GM10248 (cell line): ENCODE data around the gene ZNF684.
"Not testable (repeated sequence)": the region's sequence is repeated elsewhere in the genome, so short reads cannot be mapped to it uniquely, and the experiment has no call there.

Experiments used
- CTCF ChIA-PET: fragments of 300-600 bp; sonication (Branson Sonifier 250); formaldehyde crosslinking; extraction: SDS; loops from one replicate; lab custom pipeline; 2021; ENCODE audit warnings: antibody characterized with exemption; lab: Yijun Ruan, JAX
- POLR2A ChIA-PET: fragments of 350-650 bp; sonication (Branson Sonifier 250); formaldehyde crosslinking; extraction: SDS; loops from one replicate; lab custom pipeline; 2020; ENCODE audit warnings: antibody characterized with exemption; lab: Yijun Ruan, JAX
- DNase-seq: peaks from one replicate; pipeline ENCODE4 v3.0.0; 2012; ENCODE audit errors: extremely low spot score
- TF ChIP-seq, protein P1 (sequence below): IDR thresholded peaks from 2 replicates; pipeline ENCODE4 v1.5.1; 2012; ENCODE audit warnings: mild to moderate bottlenecking, low read depth; ENCODE audit errors: extremely low read depth, missing control alignments, control extremely low read depth

ZNF684 gene

DNA sequence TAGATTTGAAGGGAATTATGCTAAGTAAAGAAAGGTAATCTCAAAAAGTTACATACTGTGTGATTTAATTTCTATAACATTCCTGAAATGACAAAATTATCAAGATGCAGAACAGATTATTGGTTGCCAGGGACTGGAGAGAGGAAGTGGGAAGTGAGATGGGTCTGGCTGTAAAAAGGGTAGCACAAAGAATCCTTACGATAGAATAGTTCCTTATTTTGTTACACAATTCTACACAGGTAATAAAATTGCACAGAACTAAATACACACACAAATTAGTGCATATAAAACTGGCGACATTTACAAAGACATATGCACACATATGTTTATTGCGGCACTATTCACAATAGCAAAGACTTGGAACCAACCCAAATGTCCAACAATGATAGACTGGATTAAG lies 33.5 kb downstream of the ZNF684 start:
- ChIA-PET CTCF (interaction anchor here (1.1 kb wide), 1 partner anchor 13 kb away, joined by 3 read pairs; no protein-coding TSS in a partner anchor), POLR2A (no interaction called here)
- TF ChIP-seq, protein P1, sequence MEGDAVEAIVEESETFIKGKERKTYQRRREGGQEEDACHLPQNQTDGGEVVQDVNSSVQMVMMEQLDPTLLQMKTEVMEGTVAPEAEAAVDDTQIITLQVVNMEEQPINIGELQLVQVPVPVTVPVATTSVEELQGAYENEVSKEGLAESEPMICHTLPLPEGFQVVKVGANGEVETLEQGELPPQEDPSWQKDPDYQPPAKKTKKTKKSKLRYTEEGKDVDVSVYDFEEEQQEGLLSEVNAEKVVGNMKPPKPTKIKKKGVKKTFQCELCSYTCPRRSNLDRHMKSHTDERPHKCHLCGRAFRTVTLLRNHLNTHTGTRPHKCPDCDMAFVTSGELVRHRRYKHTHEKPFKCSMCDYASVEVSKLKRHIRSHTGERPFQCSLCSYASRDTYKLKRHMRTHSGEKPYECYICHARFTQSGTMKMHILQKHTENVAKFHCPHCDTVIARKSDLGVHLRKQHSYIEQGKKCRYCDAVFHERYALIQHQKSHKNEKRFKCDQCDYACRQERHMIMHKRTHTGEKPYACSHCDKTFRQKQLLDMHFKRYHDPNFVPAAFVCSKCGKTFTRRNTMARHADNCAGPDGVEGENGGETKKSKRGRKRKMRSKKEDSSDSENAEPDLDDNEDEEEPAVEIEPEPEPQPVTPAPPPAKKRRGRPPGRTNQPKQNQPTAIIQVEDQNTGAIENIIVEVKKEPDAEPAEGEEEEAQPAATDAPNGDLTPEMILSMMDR = no peak
- no peak for DNase-seq

DNA sequence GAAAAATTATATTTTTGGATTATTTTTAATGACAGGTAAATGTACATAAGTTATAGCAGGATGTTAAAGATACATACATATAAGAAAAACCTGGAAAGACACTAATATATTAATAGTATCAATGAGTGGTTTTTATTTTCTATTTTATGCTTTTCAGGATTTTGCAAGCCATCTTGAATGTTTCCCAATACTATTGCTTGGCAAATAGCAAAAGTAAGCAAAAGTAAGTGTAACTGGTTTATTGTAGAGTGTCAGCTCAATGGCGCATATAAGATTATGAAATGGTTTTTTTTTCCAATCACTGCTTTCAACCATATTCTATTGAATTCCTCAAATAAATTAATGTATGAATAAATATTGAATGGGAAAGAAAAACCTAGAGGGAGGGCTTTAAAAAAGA lies 36.4 kb downstream of the ZNF684 start:
- DNase-seq = no peak
- ChIA-PET POLR2A (no interaction called here), CTCF (interaction anchor here (2.0 kb wide), 1 partner anchor 35 kb away, joined by 4 read pairs; no protein-coding TSS in a partner anchor)
- TF ChIP-seq, protein P1 = no peak

DNA sequence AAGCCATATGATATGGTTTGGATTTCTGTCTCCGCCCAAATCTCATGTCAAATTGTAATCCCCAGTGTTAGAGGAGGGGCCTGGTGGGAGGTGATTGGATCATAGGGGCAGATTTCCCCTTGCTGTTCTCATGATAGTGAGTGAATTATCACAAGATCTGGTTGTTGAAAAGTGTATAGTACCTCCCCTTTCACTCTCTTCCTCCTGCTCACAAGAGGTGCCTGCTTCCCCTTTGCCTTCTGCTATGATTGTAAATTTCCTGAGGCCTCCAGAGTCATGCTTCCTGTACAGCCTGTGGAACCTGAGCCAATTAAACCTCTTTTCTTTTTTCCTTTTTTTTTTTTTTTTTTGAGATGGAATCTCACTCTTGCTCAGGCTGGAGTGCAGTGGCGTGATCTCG lies 43.4 kb downstream of the ZNF684 start:
- POLR2A ChIA-PET, DNase-seq: not testable (repeated sequence)
- CTCF ChIA-PET = interaction anchor here (0.8 kb wide), 1 partner anchor 16 kb away, joined by 3 read pairs; no protein-coding TSS in a partner anchor

DNA sequence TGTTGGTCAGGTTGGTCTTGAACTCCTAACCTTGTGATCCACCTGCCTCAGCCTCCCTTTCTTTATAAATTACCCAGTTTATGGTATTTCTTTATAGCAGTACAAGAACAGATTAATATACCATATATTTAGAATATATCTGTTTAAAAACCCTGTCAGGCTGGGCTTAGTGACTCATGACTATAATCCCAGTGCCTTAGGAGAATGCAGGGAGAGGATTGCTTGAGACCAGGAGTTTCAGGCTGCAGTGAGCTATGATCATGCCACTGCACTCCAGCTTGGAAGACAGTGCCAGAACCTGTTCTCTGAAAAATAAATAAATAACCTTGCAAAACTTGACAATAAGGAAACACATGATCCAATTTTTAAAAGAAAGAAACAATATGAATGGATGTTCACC lies 43.9 kb downstream of the ZNF684 start:
- POLR2A ChIA-PET = no interaction called here
- CTCF ChIA-PET = no interaction called here
- TF ChIP-seq, protein P1 = no peak
- no peak for DNase-seq

DNA sequence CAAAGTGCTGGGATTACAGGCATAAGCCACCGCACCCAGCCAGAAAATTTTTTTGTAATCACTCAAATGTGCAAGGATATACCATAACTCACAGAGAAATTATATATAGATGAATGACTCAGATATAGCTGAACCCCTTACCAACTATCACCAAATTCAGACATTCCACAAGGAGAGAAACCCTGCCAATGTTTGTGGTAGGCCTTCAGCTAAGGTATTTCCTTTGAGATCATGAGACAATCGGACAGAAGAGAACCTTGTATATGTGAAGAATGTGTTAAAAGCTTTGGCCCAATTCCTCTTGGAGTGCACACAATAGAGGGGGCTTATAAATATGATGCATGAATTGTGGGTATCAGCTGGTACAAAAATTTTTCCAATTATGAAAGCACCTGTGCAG lies 50.7 kb downstream of the ZNF684 start:
- TF ChIP-seq, protein P1 = no peak
- ChIA-PET CTCF (interaction anchor here (1.4 kb wide), 1 partner anchor 31 kb away, joined by 3 read pairs; no protein-coding TSS in a partner anchor), POLR2A (no interaction called here)
- no peak for DNase-seq

DNA sequence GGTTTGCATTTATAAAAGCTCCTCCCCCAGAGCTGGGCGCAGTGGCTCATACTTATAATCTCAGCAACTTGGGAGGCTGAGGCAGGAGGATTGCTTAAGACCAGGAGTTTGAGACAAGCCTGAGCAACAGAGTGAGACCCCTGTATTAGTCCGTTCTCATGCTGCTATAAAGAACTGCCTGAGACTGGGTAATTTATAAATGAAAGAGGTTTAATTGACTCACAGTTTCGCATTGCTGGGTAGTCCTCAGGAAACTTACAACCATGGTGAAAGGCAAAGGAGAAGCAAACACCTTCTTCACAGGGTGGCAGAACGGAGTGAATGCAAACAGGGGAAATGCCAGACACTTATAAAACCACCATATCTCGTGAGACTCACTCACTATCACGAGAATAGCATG lies 52.5 kb downstream of the ZNF684 start:
- no peak for DNase-seq
- ChIA-PET POLR2A (no interaction called here), CTCF (interaction anchor here (1.8 kb wide), 1 partner anchor 25 kb away, joined by 3 read pairs; no protein-coding TSS in a partner anchor)
- TF ChIP-seq, protein P1 = no peak

DNA sequence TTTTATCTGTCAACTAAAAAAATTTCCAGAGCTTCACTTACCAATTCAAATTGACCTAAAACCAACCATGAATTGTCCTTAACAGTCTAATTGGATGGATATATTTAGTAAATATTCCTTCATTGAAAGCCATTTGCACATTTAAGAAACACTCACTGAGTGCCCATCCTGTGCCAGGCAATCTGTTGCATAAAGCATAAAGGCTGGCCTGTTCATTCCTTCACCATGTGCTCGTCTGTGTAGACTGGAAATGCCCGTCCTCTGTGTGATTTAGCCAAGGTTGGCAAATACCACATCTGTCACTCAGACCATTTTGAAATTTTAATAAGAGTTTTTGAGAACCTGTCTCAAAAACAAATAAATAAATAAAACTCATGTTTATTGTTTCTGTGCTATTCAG lies 57.1 kb downstream of the ZNF684 start:
- ChIA-PET CTCF (interaction anchor here (1.0 to 1.9 kb wide), 3 partner anchors 8 to 20 kb away, joined by 3 to 7 read pairs (median 4); no protein-coding TSS in a partner anchor), POLR2A (no interaction called here)
- TF ChIP-seq, protein P1 = no peak
- no peak for DNase-seq
